ENCODE data around the gene BRPF3.

DNA sequence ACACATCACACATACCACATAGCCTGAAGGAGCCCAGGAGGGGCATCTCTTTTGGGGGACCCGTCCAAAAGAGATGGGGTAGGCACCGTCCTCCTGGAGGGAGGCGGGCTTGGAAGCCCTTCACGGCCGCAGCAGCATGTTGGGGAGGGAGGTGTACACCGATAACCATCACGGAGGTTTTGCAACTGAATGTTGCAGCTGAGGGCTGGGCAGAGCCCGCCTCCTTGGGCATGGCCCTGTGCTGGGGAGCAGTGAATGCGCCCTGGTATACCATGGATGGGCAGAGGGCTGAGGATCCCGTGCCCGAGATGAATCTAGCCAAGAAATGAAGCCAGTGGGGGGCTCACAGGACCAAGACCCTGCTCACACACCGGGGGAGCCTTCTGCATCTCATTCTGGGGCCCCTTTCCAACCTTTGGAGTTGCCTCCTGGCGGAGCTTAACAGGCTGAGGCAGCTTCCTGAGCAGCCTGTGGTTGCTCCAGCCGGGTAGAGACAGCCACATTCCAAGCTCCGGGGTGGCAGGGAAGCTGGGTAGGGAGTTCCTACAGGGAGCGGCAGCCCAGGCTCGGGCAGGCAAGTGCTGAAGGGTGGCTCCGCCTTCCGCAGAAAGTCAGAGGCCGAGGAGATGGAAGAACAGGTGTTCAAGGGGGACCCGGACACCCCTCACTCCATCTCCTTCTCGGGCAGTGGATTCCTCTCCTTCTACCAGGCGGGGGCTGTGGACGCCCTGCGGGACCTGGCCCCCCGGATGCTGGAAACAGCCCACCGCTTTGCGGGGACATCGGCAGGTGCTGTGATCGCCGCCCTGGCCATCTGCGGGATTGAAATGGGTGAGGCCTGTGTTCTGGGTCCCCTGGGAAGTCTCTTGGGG is 73.5 kb downstream of the BRPF3 start, which contains the start of gene PNPLA1:
- TF ChIP-seq, protein P1, sequence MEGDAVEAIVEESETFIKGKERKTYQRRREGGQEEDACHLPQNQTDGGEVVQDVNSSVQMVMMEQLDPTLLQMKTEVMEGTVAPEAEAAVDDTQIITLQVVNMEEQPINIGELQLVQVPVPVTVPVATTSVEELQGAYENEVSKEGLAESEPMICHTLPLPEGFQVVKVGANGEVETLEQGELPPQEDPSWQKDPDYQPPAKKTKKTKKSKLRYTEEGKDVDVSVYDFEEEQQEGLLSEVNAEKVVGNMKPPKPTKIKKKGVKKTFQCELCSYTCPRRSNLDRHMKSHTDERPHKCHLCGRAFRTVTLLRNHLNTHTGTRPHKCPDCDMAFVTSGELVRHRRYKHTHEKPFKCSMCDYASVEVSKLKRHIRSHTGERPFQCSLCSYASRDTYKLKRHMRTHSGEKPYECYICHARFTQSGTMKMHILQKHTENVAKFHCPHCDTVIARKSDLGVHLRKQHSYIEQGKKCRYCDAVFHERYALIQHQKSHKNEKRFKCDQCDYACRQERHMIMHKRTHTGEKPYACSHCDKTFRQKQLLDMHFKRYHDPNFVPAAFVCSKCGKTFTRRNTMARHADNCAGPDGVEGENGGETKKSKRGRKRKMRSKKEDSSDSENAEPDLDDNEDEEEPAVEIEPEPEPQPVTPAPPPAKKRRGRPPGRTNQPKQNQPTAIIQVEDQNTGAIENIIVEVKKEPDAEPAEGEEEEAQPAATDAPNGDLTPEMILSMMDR (conservative IDR thresholded peaks at IDR 0.05; ENCODE audit: low read depth, low read length): no peak
- TF ChIP-seq EZH2 (IDR thresholded peaks at IDR 0.05; ENCODE audit: low read length, unreplicated experiment): no peak
